NCI-H345 treated with DMSO at 0.1 percent for 48 hours (cell line): Measurements from ENCODE around the gene ZFPM1.

Experiments used
- DNase-seq: peaks from one replicate; lab custom pipeline; 2025; ENCODE audit not compliant: unreplicated experiment; lab: John Stamatoyannopoulos, UW

The ZFPM1 gene

DNA sequence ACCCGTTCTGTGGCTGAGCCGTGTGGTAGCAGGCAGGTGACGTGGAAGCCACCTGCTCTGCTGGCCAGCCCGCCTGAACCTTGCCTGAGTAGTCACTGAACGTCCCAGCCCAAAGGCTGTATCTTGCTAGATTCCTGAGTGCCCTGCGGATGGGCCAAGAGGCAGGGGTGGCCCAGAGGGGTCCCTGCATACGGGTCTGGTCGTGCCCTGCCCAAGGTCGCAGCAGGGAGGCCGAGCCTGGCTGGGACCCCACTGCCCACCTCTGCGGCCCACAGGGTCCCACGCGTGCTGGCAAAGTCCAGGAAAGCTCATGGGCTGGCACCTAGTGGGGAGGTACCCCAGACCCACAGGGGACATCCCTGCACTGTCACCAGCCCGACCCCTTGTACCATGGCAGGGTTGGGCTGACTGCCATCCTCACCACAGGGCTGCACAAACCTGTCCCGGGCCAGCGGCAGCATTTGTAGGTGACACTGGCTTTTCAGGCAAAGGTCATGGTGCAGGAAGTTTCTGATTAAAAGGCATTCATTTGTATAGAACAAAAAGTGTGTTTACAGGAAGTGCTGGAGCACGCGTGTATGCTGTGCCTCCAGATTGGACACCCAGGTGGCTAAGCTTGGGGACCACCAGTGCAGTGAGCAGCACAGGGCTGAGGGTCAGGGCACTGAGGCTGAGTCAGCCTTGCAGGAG lies 72.0 kb downstream of the ZFPM1 start:
- DNase-seq = no peak

DNA sequence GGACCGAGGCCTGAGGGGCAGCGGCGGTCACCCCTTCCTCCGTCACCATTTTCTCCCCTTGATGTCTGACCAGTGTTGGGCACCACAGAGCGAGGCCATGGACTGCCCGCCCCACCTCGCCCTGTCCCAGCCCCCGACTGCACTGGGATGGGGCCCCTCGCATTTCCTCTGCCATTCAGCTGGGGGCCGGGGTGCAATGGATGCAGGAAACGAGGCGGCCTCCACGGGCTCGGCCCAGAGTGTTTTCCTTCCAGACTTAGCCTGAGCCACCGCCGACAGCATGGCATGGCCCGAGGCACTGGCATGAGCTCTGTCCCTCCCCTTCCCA lies 72.5 kb downstream of the ZFPM1 start:
- no peak for DNase-seq

DNA sequence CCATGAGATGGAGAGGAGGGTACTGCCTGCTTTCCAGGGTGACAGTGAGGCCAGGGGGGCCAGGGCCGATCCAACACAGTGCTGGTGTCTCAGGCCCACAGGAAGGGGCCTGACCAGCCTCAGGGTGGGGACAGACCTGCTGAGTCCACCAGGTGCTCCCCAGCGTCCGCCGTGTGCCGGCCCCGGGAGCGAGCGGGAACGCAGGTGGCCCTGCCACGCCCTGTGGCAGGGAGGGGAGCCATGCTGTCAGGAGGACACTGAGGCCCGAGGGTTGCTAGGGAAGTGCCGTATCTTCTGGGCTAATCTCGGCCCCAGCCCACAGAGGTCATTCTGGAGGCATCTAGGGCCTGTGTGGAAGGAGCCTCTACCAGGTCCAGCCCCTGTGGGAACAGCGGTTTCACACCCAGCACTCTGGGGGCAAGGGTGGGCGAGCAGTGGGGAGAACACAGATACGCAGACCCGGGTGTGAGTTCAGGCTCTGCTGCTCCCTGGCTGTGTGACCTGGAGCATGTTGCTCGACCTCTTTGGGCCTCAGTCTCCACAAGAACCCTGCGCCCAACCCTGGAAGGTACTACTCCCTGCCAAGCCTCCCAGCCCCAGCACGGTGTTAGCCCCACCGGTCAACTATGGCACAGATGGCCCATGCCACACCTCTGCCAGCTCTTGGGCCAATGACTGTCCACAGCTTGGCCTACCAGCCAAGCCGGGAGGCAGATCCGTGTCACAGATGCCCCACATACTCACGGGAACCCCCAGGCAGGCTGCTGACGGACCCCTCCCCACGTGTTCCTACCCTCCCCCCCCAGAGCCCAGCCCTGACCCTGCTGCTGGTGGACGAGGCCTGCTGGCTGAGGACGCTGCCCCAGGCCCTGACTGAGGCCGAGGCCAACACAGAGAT lies 73.2 kb downstream of the ZFPM1 start:
- DNase-seq = no peak

DNA sequence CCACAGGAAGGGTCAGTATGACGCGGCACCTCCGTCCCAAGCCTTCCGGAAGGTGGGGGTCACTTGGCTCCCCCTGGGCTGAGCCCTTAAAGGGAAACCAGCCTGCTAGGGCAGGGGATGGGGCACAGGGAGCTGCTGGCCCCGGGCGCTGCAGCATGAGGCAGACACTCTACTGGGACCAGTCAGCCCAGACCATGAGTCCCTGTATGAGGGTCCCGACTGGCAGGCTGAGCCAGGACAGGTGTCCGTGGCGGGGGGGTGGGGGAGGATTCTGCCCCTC lies 73.8 kb downstream of the ZFPM1 start:
- DNase-seq = no peak

DNA sequence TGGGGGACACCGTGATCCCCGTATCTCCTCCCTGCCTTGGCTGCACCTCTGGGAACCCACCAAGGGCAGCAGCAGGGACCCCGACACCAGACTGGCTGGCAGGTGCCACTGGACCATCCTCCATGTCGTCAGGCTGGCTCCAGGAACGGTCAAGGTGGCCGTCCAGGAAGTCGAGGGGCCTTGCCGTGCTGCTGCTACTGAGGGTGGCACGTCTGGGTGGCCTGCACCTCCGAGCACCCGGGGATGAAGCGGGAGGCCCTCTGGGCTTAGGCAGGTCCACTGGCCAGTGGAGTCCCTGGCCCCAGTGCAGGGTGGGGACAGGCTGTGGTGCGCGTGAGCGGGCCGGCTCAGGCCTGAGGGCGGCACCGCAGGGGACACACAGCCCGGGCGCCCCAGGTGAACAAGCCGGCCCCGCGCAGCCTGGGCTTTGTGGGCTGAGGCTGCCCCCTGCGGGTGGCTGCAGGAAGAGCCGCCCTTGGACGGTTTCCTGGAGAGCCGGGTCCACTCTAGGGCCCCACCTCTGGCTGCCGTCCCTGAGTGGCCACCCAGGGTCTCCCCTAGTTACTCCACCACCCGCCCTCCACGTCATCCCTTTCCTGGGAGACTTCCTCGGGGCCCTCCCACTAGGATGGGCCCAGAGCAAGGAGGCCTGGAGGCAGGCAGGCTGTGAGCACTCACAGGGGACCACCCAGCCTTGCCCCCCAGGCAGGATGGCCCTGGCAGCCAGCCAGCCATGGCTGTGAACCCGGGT lies 74.3 kb downstream of the ZFPM1 start:
- no peak for DNase-seq

DNA sequence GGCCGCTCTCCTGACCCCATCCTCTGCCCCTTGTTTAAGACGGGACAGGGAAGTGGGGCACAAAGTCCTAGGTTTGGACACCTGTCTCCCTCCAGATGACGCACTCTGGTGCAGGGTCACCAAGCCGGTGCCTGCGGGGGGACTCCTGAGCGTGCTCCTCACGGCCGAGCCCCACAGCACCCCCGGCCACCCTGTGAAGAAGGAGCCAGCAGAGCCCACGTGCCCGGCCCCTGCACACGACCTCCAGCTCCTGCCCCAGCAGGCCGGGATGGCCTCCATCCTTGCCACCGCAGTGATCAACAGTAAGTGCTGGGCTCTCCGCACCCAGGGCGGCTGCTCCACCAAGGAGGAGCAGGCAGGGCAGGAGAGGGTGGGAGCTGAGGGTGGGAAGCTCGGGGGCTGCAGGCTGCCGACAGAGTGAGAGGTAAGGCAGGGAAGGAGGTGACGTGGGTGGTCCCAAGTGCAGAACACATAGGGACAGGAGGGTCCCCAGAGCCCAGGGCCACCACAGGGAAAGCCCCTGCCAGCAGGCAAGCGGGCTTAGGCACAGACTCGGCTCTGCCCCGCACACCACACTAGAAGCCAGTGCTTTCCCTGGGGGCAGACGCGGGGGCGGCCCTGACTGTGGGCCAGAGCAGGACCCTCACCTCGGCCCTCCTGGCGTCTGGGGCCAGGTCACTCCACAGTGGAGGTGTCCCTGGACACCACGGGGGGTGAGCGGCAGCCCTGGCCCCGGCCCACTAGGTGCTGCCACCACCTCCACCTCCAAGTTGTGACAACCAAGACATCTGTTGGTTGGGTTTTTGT lies 75.1 kb downstream of the ZFPM1 start:
- no peak for DNase-seq

DNA sequence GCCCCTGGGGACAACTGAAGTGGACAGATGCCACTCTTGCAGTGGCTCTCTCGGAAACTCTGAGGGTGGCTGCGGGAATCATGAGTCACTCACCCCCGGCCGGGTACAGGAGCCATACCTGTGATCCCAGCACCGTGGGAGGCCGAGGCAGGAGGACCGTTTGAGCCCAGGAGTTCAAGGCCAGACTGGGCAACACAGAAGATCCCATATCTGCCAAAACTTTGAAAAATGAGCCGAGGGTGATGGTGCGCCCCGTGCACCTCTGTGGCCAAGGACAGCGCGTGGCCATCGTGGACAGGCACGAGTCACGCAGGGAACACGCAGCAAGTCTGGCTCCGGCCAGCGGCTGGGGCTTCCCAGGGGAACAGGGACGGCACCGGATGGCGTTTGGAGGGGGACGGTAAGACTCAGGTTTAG lies 75.8 kb downstream of the ZFPM1 start:
- no peak for DNase-seq

DNA sequence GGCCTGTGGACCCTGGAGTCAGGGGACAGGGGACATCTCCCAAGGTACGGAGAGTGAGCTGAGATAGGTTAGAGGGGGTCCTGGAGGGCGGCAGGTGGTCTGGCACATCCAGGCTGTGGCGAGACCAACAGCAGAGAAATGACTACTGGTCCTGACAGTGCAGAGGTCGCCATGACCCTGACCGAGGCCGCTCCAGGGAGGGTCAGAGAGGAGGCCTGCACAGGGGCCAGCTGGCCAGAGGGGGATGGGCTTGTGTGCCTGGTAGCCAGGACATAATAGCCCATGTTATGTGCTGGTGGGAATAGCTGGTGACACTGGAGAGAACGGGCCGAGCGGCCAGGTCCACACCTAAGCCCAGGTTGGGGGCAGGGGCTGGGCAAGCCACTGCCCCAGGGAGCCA lies 76.5 kb downstream of the ZFPM1 start:
- no peak for DNase-seq

DNA sequence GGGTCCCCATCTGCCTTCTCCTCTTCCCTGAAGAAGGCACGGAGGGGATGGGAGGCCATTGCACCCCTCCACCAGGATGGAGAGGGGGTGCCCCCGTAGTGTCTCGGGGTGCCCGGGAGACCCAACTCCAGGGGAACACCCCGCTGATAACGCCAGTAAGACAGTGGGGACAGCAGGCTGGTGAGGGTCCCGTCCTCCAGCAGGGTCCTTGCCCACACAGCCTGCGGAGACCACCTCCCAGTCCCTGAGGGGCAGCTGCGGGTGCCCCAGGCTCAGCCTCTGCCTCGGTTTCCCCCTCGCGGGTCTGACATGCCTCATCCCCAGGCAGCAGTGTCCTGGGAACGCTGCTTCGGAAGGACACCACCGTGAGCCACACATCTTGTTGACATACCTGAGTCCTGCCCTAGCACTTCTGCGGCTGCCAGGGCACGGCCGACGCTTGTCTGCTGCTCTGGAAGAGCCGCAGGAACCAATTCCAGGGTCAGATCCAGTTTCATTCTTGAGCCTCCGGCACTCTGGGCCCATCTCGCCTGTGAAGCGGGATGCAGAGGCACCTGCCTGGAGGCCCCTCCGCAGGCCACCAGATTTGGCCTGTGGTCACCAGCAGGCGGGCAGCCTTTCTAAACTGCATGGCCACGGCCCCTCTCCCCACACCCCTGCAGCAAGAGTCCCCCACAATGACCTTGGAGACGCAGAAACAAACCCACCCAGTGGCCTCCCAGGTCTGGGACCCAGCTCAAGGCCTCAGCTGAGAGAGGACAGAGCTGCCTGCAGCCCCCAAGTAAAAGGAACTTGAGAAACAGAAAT lies 77.2 kb downstream of the ZFPM1 start:
- no peak for DNase-seq

DNA sequence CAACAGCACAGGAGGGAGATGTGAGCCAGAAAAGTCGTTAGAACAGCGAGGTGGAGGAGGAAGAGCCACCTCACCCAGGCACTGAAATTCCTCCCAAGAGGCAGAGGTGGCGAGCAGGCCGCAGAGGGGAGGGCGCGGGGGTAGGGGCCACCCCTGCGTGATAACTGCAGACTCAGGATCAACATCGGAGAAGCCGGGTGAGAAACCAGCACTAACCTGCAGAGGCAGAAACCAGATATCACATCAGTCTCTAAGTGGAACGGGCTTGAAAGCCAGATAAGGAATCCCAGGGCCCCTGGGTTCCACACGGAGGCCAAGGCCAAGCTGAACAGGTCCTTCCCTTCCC lies 77.8 kb downstream of the ZFPM1 start:
- DNase-seq = no peak

DNA sequence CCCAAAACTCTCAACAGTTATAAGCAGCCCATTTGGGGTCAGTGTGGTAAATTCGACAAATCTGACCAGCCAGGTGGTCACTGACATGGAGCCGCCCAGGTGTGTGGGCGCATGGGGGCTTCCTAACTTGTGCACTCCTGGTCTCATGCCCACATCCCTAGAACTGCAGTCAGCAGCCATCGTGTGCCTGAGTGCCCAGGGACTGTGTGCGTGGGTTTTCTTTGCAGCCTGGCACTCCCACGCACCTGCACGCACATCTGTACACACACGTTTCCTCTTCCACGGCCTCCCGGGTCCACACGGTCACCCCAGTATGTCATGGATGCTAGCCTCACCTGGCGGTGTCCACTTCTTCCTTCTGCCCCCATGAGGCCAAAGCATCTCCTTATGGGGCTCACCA lies 78.3 kb downstream of the ZFPM1 start:
- DNase-seq = no peak

DNA sequence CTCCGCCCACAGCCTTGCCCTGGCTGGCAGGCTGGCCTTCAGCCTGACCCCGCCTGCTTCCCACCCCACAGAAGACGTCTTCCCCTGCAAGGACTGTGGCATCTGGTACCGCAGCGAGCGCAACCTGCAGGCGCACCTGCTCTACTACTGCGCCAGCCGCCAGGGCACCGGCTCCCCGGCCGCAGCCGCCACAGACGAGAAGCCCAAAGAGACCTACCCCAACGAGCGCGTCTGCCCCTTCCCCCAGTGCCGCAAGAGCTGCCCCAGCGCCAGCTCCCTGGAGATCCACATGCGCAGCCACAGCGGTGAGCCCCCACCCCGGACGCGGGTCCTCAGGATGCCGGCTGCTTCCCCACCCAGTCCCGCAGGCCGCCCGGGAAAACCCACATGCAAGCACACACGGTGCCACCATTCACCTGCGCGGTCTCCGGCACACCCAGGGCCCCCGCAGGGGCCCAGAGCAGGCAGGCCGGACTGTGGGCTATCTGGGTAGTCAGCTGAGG lies 78.9 kb downstream of the ZFPM1 start:
- no peak for DNase-seq

DNA sequence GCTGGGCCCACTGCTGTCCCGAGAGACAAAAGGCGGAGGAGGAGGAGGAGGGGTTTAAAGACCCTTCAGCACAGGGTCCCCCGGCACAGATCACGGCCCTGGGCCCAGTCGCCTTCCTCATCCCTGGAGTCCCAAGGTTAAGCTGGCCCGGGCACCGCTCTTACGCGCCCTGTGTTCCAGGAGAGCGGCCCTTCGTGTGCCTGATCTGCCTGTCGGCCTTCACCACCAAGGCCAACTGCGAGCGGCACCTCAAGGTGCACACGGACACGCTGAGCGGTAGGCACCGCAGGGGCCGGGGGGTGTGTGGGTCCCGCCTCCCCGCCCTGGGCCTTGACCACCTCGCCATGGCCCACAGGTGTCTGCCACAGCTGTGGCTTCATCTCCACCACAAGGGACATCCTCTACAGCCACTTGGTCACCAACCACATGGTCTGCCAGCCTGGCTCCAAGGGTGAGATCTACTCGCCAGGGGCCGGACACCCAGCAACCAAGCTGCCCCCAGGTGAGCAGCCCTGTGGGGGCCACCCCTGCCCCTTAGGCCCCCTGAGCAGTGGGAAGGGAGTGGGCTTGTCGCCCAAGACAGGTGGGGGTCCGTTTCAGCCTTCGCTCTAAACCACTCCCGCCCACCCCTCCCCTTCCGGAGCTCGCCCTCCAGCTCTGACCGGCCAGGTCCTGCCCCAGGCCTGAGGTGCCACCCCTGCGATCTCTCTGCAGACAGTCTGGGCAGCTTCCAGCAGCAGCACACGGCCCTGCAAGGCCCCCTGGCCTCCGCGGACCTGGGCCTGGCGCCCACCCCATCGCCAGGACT lies 79.6 kb downstream of the ZFPM1 start:
- no peak for DNase-seq

DNA sequence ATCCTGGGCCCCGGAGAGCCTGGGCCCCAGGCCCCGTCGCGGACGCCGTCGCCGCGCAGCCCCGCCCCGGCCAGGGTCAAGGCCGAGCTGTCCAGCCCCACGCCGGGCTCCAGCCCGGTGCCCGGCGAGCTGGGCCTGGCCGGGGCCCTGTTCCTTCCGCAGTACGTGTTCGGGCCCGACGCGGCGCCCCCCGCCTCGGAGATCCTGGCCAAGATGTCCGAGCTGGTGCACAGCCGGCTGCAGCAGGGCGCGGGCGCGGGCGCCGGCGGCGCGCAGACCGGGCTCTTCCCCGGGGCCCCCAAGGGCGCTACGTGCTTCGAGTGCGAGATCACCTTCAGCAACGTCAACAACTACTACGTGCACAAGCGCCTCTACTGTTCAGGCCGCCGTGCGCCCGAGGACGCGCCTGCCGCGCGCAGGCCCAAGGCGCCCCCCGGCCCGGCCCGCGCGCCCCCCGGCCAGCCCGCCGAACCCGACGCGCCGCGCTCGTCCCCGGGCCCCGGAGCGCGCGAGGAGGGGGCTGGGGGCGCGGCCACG lies 80.4 kb downstream of the ZFPM1 start:
- DNase-seq = no peak

DNA sequence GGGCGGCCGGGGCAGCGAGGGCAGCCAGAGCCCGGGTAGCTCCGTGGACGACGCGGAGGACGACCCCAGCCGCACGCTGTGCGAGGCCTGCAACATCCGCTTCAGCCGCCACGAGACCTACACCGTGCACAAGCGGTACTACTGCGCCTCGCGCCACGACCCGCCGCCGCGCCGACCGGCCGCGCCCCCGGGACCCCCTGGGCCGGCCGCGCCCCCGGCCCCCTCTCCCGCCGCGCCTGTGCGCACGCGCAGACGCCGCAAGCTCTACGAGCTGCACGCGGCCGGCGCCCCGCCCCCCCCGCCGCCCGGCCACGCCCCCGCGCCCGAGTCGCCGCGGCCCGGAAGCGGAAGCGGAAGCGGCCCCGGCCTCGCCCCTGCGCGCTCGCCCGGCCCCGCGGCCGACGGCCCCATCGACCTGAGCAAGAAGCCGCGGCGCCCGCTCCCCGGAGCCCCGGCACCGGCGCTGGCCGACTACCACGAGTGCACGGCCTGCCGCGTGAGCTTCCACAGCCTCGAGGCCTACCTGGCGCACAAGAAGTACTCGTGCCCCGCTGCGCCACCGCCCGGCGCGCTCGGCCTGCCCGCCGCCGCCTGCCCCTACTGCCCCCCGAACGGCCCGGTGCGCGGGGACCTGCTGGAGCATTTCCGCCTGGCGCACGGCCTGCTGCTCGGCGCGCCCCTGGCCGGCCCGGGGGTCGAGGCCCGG lies 81.0 kb downstream of the ZFPM1 start:
- no peak for DNase-seq

DNA sequence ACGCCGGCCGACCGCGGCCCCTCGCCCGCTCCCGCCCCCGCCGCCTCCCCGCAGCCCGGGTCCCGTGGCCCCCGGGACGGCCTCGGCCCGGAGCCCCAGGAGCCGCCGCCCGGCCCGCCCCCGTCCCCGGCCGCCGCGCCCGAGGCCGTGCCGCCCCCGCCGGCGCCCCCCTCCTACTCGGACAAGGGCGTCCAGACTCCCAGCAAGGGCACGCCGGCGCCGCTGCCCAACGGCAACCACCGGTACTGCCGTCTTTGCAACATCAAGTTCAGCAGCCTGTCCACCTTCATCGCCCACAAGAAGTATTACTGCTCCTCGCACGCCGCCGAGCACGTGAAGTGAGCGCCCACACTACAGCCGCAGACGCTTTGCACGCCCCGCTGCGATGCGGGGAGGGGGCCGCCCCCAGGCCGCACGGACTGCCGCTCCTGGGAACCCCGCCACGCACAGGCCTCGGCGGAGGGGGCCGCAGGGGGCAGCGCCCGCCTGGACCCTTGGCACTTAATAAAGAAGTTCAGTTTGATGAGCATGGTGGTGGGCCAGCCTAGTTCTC lies 81.6 kb downstream of the ZFPM1 start:
- no peak for DNase-seq

DNA sequence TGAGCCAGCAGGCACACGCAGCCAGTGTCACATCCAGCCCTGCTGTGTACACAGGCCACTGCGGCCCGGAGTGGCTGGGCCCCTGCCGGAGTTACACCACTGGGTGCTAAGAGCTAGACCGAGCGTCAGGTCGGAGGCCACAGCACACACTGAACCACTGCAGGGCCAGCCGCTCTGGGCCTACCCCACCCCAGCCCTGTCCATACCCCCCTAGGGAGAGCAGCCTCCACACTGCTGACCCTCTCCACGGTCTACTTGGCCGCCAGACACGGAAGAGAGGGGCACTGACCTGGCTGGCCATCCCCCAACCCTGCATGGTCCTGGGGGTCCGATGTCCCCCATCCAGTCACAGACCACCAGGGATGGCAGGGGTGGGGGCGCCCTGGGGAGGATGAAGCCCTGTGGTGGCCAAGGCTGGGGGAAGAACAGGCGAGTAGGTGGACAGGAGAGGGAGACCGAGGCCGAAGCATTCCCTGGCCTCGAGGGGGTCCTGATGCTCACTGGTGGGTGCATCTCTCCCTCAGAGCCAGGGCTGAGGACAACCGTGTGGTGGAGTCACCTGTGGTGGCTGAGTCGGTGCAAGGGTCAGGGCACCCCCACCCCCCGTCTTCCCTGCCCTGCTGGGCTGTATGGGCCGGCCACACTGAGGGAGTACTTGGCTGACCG lies 82.2 kb downstream of the ZFPM1 start:
- DNase-seq = no peak

DNA sequence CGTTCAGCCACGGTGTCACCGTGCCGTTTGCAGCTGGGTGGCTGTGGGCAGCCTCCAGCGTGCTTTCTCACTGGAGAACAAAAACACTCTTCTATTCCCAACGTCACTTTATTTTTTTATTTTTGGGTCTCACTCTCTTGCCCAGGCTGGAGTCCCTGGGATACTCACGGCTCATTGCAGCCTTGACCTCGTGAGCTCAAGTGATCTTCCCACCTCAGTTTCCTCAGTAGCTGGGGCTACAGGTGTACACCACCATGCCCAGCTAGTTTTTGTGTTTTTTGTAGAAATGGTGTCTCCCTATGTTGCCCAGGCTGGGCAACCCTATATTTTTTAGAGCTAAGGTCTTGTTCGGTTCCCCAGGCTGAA lies 82.8 kb downstream of the ZFPM1 start:
- no peak for DNase-seq
